ENCODE measurements around the gene TMX4. TPM values are rescaled to one million over a fixed set of nuclear protein-coding genes. Genes with fewer than 3 reads are reported as not detected.
A peak's percentile ranks its signal among the peaks of the same experiment; 100 is the strongest.

The TMX4 gene
- 4.7 to 6.8 TPM (median 5.9 TPM) in 3 replicates for polyA plus RNA-seq
- 12.9 TPM for polyA plus RNA-seq (2011; ENCODE audit: low read depth)
- 3.5 and 5.4 TPM in 2 replicates for polyA plus RNA-seq (2011; cell fraction: cytosol; rRNA removed)
- polyA plus RNA-seq (2011; cell fraction: nucleus; rRNA removed), result 4.4 TPM in 2 replicates
- 4.7 and 7.9 TPM in 2 replicates for polyA plus RNA-seq (2012; ENCODE audit: low replicate concordance)
- polyA minus RNA-seq, result 3.2 to 8.7 TPM (median 6.8 TPM) in 3 replicates
- polyA minus RNA-seq (2011; cell fraction: cytosol; rRNA and poly(A)+ RNA removed), result 7.9 TPM
- 4.7 and 8.1 TPM in 2 replicates for polyA minus RNA-seq (2011; cell fraction: nucleus; rRNA and poly(A)+ RNA removed)

GRCh38 chr20:8019246-8019997 lies at the start of gene TMX4:
Gene TMX4 (minus strand): TSS chr20:8019761. CDS start chr20:8019613, 148 bp downstream.
- peak within 1 kb of the TSS; percentile 65 for H3K27ac ChIP-seq (ENCODE audit: control insufficient read depth, insufficient read depth, low read length)
- no peaks in the 10 kb centered on the region for H3K36me3 ChIP-seq (ENCODE audit: control insufficient read depth in 2 of 2, extremely low read depth in 1 of 2, insufficient read depth in 2 of 2, low read length in 2 of 2)
- FAIRE-seq (peak; percentile 59), DNase-seq (ENCODE audit: low read depth, low spot score) (peak; percentile 45)
- H3K79me2 ChIP-seq (ENCODE audit: control insufficient read depth, insufficient read depth, low read length), result no peaks in the 10 kb centered on the region
- H3K4me1 ChIP-seq (ENCODE audit: control insufficient read depth, extremely low read depth, insufficient read depth, low read length), result peaks cover 11% of the 10 kb centered on the region
- H3K4me3 ChIP-seq (ENCODE audit: control insufficient read depth in 2 of 3, extremely low read depth in 1 of 3, insufficient read depth in 2 of 3, low read depth in 1 of 3, low read length in 3 of 3), result peak within 1 kb of the TSS; percentile 72 to 86 (median 73)
- H3K27me3 ChIP-seq (ENCODE audit: control insufficient read depth, extremely low read depth, insufficient read depth, low read length), result no peaks in the 10 kb centered on the region
- H3K4me2 ChIP-seq (ENCODE audit: control insufficient read depth, extremely low read depth, insufficient read depth, low read depth, low read length), result peak within 1 kb of the TSS; percentile 76
- peak within 1 kb of the TSS; percentile 80 for H3K9ac ChIP-seq (ENCODE audit: control insufficient read depth, extremely low read depth, insufficient read depth, low read length)
- H2AFZ ChIP-seq (ENCODE audit: control insufficient read depth, low read length), result peak within 1 kb of the TSS; percentile 96
- H3K9me3 ChIP-seq (ENCODE audit: control insufficient read depth, low read depth, low read length), result no peaks in the 10 kb centered on the region
- no peaks in the 10 kb centered on the region for H3K9me1 ChIP-seq (ENCODE audit: control insufficient read depth, extremely low read depth, insufficient read depth, low read length)
- TF ChIP-seq CTCF (optimal IDR thresholded peaks at IDR 0.05 in 1 of 3, IDR thresholded peaks at IDR 0.05 in 1 of 3, conservative IDR thresholded peaks at IDR 0.05 in 1 of 3; ENCODE audit: extremely low read depth in 1 of 3, insufficient read depth in 2 of 3, low read length in 3 of 3) (peak in 2 of 3 experiments; percentile 35 to 65), EZH2 (IDR thresholded peaks at IDR 0.05; ENCODE audit: low read length) (no peak)
- dilution Hi-C loops (cut with MboI; ENCODE audit: extremely low pct_ligation_motif_present, low sequenced_read_pairs), result no loop called here
- H4K20me1 ChIP-seq (ENCODE audit: control insufficient read depth, extremely low read depth, insufficient read depth, low read length), result no peaks in the 10 kb centered on the region

GRCh38 chr20:8067082-8067481 lies 47.5 kb upstream of the TMX4 start:
- DNase-seq (ENCODE audit: low read depth, low spot score) (no peak), FAIRE-seq (no peak)
- H3K4me1 ChIP-seq (ENCODE audit: control insufficient read depth, extremely low read depth, insufficient read depth, low read length), result no peaks in the 10 kb centered on the region
- H3K4me3 ChIP-seq (ENCODE audit: control insufficient read depth in 2 of 3, extremely low read depth in 1 of 3, insufficient read depth in 2 of 3, low read depth in 1 of 3, low read length in 3 of 3), result no peak overlapping the region
- no peaks in the 10 kb centered on the region for H4K20me1 ChIP-seq (ENCODE audit: control insufficient read depth, extremely low read depth, insufficient read depth, low read length)
- no peaks in the 10 kb centered on the region for H3K36me3 ChIP-seq (ENCODE audit: control insufficient read depth in 2 of 2, extremely low read depth in 1 of 2, insufficient read depth in 2 of 2, low read length in 2 of 2)
- TF ChIP-seq EZH2 (IDR thresholded peaks at IDR 0.05; ENCODE audit: low read length), result no peak
- no peak for TF ChIP-seq CTCF (optimal IDR thresholded peaks at IDR 0.05 in 1 of 3, IDR thresholded peaks at IDR 0.05 in 1 of 3, conservative IDR thresholded peaks at IDR 0.05 in 1 of 3; ENCODE audit: extremely low read depth in 1 of 3, insufficient read depth in 2 of 3, low read length in 3 of 3)
- no peaks in the 10 kb centered on the region for H3K79me2 ChIP-seq (ENCODE audit: control insufficient read depth, insufficient read depth, low read length)
- no peaks in the 10 kb centered on the region for H3K27me3 ChIP-seq (ENCODE audit: control insufficient read depth, extremely low read depth, insufficient read depth, low read length)
- H3K9me3 ChIP-seq (ENCODE audit: control insufficient read depth, low read depth, low read length), result no peaks in the 10 kb centered on the region
- H3K4me2 ChIP-seq (ENCODE audit: control insufficient read depth, extremely low read depth, insufficient read depth, low read depth, low read length), result no peak overlapping the region
- H2AFZ ChIP-seq (ENCODE audit: control insufficient read depth, low read length), result no peak overlapping the region
- H3K9ac ChIP-seq (ENCODE audit: control insufficient read depth, extremely low read depth, insufficient read depth, low read length), result no peak overlapping the region
- dilution Hi-C loops (cut with MboI; ENCODE audit: extremely low pct_ligation_motif_present, low sequenced_read_pairs), result no loop called here
- H3K9me1 ChIP-seq (ENCODE audit: control insufficient read depth, extremely low read depth, insufficient read depth, low read length), result no peaks in the 10 kb centered on the region
- H3K27ac ChIP-seq (ENCODE audit: control insufficient read depth, insufficient read depth, low read length), result no peak overlapping the region

All from keratinocyte (primary cell).